D721Med (cell line): ENCODE results near the gene RALGPS1.
A peak's percentile ranks its signal among the peaks of the same experiment; 100 is the strongest.
"Not testable (repeated sequence)": the region's sequence is repeated elsewhere in the genome, so short reads cannot be mapped to it uniquely, and the experiment has no call there.

Experiments
- DNase-seq: peaks from one replicate; pipeline ENCODE4 v3.0.0; 2011; ENCODE audit warnings: low spot score; ENCODE audit not compliant: insufficient read length
- FAIRE-seq: peaks from 2 replicates; lab custom pipeline; 2011; peaks lifted over from hg19 to GRCh38; lab: Jason Lieb, UNC
- CTCF ChIP-seq: IDR thresholded peaks from 2 replicates; pipeline ENCODE4 v1.5.1; 2012; ENCODE audit warnings: mild to moderate bottlenecking, control low read depth; ENCODE audit not compliant: insufficient read depth; ENCODE audit errors: missing control alignments

The RALGPS1 gene

GRCh38 chr9:127014910-127015540 is 100.4 kb downstream of the RALGPS1 start:
- FAIRE-seq (no peak), DNase-seq (no peak)
- no peak for TF ChIP-seq CTCF

GRCh38 chr9:127015921-127016512 is 101.4 kb downstream of the RALGPS1 start:
- TF ChIP-seq CTCF: no peak
- DNase-seq (no peak), FAIRE-seq (no peak)

DNA sequence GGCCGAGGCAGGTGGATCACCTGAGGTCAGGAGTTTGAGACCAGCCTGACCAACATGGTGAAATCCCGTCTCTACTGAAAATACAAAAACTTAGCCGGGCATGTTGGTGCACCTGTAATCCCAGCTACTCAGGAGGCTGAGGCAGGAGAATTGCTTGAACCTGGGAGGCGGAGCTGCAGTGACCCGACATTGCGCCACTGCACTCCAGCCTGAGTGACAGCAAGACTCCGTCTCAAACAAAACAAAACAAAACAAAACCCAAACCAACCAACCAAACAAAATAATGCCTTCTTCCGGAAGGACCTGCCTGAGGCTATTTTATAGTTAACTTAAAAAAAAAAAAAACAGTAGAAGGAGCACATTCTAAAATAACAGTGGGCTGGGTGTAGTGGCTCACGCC is 103.4 kb downstream of the RALGPS1 start:
- DNase-seq, FAIRE-seq: not testable (repeated sequence)

GRCh38 chr9:127018935-127019334 is 104.4 kb downstream of the RALGPS1 start:
- FAIRE-seq (no peak), DNase-seq (no peak)
- TF ChIP-seq CTCF: no peak

GRCh38 chr9:127020036-127020801 is 105.6 kb downstream of the RALGPS1 start:
- FAIRE-seq (no peak), DNase-seq (no peak)
- no peak for TF ChIP-seq CTCF

DNA sequence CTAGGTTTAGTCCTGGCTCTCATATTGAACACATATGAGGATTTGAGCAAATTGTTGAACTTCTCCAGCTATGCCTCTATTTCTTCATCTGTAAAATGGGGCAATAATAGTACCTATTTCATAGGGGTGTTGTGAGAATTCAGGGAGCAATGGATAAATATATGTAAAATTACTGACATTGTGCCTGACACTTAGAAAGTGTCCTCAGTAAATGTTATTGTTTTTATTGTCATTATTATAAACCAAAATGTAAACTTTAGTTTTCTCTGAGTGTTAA is 106.2 kb downstream of the RALGPS1 start:
- TF ChIP-seq CTCF: no peak
- no peak for FAIRE-seq
- DNase-seq: no peak

DNA sequence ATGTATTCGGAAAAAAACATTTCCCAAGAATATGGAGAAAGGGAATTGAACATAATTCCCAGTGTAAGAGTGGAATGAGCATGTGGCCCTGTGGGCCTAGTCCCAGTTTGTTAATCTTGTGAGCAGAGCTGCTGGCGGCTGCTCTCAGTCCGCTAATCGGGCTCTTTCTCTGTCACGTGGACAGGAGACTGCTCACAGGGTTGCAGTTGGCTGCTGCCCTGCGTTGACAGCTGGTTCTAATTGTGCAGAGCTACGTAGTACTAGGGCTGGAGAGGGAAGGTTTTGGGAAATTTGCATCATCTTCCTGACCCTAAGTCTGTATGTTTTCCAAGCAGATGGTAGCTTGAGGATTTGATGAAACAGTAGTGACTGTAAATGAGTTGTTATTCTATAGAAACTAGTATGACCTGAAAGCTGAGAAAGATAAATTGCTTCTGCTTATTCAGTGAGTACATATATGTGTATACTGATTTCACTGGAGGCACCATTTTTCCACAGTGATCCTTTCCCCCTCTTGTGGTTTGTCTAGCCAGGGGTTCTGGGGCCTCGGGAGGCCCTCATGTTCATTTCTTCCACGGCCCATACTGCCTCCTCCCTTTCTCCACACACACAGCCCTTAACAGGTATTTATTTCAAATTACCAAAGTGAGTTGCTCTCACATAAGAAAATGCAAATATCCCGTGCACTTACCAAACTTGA is 107.2 kb downstream of the RALGPS1 start:
- no peak for TF ChIP-seq CTCF
- DNase-seq (peak; percentile 35), FAIRE-seq (no peak)
